OCI-M1 (cell line): ENCODE data around the gene UGT1A10.
A peak's percentile ranks its signal among the peaks of the same experiment; 100 is the strongest.
"Not testable (repeated sequence)": the region's sequence is repeated elsewhere in the genome, so short reads cannot be mapped to it uniquely, and the experiment has no call there.

Source experiments
- DNase-seq: peaks from one replicate; lab custom pipeline; 2025; lab: John Stamatoyannopoulos, UW

The UGT1A10 gene

GRCh38 chr2:233636306-233636705 lies at the start of gene UGT1A10:
TSS of gene UGT1A10 (plus strand) at chr2:233636448. CDS start at chr2:233636523, 75 bp downstream.
- not testable (repeated sequence) for DNase-seq

GRCh38 chr2:233588400-233588799 lies 47.8 kb upstream of the UGT1A10 start:
- DNase-seq = no peak

GRCh38 chr2:233592706-233593105 lies 43.5 kb upstream of the UGT1A10 start:
- not testable (repeated sequence) for DNase-seq

GRCh38 chr2:233593201-233593600 lies 43.0 kb upstream of the UGT1A10 start:
- DNase-seq = no peak

- no peak for DNase-seq
Measured at GRCh38 chr2:233597522-233597921, 38.7 kb upstream of the UGT1A10 start.

GRCh38 chr2:233598952-233599351 lies 37.3 kb upstream of the UGT1A10 start:
- no peak for DNase-seq

GRCh38 chr2:233600386-233600785 lies 35.9 kb upstream of the UGT1A10 start:
- no peak for DNase-seq

GRCh38 chr2:233602076-233602475 lies 34.2 kb upstream of the UGT1A10 start:
- DNase-seq = no peak

- DNase-seq = no peak
Measured at GRCh38 chr2:233603520-233603919, 32.7 kb upstream of the UGT1A10 start.

GRCh38 chr2:233604826-233605225 lies 31.4 kb upstream of the UGT1A10 start:
- no peak for DNase-seq

GRCh38 chr2:233605680-233606079 lies 30.6 kb upstream of the UGT1A10 start:
- no peak for DNase-seq

- no peak for DNase-seq
Measured at GRCh38 chr2:233611284-233611683, 25.0 kb upstream of the UGT1A10 start.

- DNase-seq = not testable (repeated sequence)
Measured at GRCh38 chr2:233617476-233617875, 18.8 kb upstream of the UGT1A10 start, which contains the start of gene UGT1A8. TSS of gene UGT1A8 (plus strand) at chr2:233617633. CDS start at chr2:233617708, 75 bp downstream.

- DNase-seq = no peak
Measured at GRCh38 chr2:233620204-233620603, 16.0 kb upstream of the UGT1A10 start.

- DNase-seq = not testable (repeated sequence)
Measured at GRCh38 chr2:233621863-233622262, 14.4 kb upstream of the UGT1A10 start.

GRCh38 chr2:233627331-233628025 lies 8.8 kb upstream of the UGT1A10 start:
- no peak for DNase-seq

GRCh38 chr2:233638836-233639235 lies 2.6 kb downstream of the UGT1A10 start:
- no peak for DNase-seq

GRCh38 chr2:233639860-233640259 lies 3.6 kb downstream of the UGT1A10 start:
- no peak for DNase-seq

GRCh38 chr2:233643128-233643527 lies 6.9 kb downstream of the UGT1A10 start:
- DNase-seq = peak; percentile 4

- DNase-seq = not testable (repeated sequence)
Measured at GRCh38 chr2:233646033-233646432, 9.8 kb downstream of the UGT1A10 start.

GRCh38 chr2:233650981-233651380 lies 14.7 kb downstream of the UGT1A10 start:
- DNase-seq = no peak

- no peak for DNase-seq
Measured at GRCh38 chr2:233651430-233651829, 15.2 kb downstream of the UGT1A10 start.

GRCh38 chr2:233654501-233654900 lies 18.3 kb downstream of the UGT1A10 start:
- no peak for DNase-seq

- DNase-seq = no peak
Measured at GRCh38 chr2:233655043-233655442, 18.8 kb downstream of the UGT1A10 start.
